Endodermal cell (in vitro differentiated cells): Measurements from ENCODE around the gene GANAB. TPM values are rescaled to one million over a fixed set of nuclear protein-coding genes. Genes with fewer than 3 reads are reported as not detected.

Experiments used
- DNase-seq: peaks from one replicate; pipeline ENCODE4 v3.0.0-alpha.2; 2017
- H3K27ac ChIP-seq: 2 replicates; pipeline ENCODE4 v1.5.1; 2013; ENCODE audit warnings: mild to moderate bottlenecking, low read depth, low read length, moderate library complexity
- H3K27me3 ChIP-seq: 2 replicates; pipeline ENCODE4 v1.6.1; 2013; ENCODE audit warnings: mild to moderate bottlenecking, low read length, moderate library complexity; ENCODE audit not compliant: insufficient read depth, control insufficient read depth, poor library complexity, severe bottlenecking
- H3K36me3 ChIP-seq: 2 replicates; pipeline ENCODE4 v1.7.0; 2013; ENCODE audit warnings: mild to moderate bottlenecking, low read length, moderate library complexity; ENCODE audit not compliant: control insufficient read depth, insufficient read depth
- H3K4me1 ChIP-seq: one replicate; pipeline ENCODE4 v1.7.0; 2013; ENCODE audit warnings: low read length; ENCODE audit not compliant: control insufficient read depth, insufficient read depth
- H3K4me3 ChIP-seq: 2 replicates; pipeline ENCODE4 v1.5.1; 2013; ENCODE audit warnings: mild to moderate bottlenecking, low read length, moderate library complexity
- H3K9ac ChIP-seq: 2 replicates; pipeline ENCODE4 v1.6.1; 2013; ENCODE audit warnings: mild to moderate bottlenecking, low read length, moderate library complexity; ENCODE audit not compliant: poor library complexity, severe bottlenecking; ENCODE audit errors: extremely low read depth
- H3K9me3 ChIP-seq: 2 replicates; pipeline ENCODE4 v1.6.1; 2013; ENCODE audit warnings: mild to moderate bottlenecking, low read length, moderate library complexity; ENCODE audit not compliant: control insufficient read depth
- H3K27ac Mint-ChIP-seq: 2 replicates; pipeline ENCODE4 v1.8.0; 2020; ENCODE audit warnings: mixed read lengths
- H3K27me3 Mint-ChIP-seq: 2 replicates; pipeline ENCODE4 v1.8.0; 2021; ENCODE audit warnings: mild to moderate bottlenecking, mixed read lengths; ENCODE audit not compliant: insufficient read depth
- H3K36me3 Mint-ChIP-seq: 2 replicates; pipeline ENCODE4 v1.8.0; 2020; ENCODE audit warnings: low read depth, mixed read lengths
- H3K4me1 Mint-ChIP-seq: 2 replicates; pipeline ENCODE4 v1.8.0; 2020; ENCODE audit warnings: mixed read lengths
- H3K4me3 Mint-ChIP-seq: 2 replicates; pipeline ENCODE4 v1.8.0; 2020; ENCODE audit warnings: mild to moderate bottlenecking, moderate library complexity, mixed read lengths
- H3K9me3 Mint-ChIP-seq: 2 replicates; pipeline ENCODE4 v1.8.0; 2020; ENCODE audit warnings: mild to moderate bottlenecking, mixed read lengths
- WGBS, 2 experiments: methylation state at CpG; one replicate each; pipeline versions ENCODE4 v1.1.5 to v1.1.7; 2013; ENCODE audit warnings: missing lambda C conversion rate in 2 of 2, mixed read lengths in 1 of 2; ENCODE audit not compliant: insufficient coverage in 1 of 2, insufficient read length in 1 of 2; 5-methylcytosine and 5-hydroxymethylcytosine counted together
- total RNA-seq, 2 donors: library from RNA; stranded (reverse); fragmentation: NEBNext Ultra II Directional in 1 of 2; extraction: Animal tissue kit (Norgen Biotek cat#: 25700) in 1 of 2; gene quantifications; 2 replicates in 1 of 2; 3 replicates in 1 of 2; pipeline ENCODE4 v1.2.1, GENCODE V29; 2021
- TF ChIP-seq, protein P1 (sequence below): fragments of 200-600 bp; sonication (generic); conservative IDR thresholded peaks from 2 replicates; pipeline ENCODE4 v1.5.0; 2021; ENCODE audit warnings: antibody characterized with exemption, mild to moderate bottlenecking

Gene GANAB
- total RNA-seq, 2 donors from 2014 or later = 377 to 402 TPM

DNA sequence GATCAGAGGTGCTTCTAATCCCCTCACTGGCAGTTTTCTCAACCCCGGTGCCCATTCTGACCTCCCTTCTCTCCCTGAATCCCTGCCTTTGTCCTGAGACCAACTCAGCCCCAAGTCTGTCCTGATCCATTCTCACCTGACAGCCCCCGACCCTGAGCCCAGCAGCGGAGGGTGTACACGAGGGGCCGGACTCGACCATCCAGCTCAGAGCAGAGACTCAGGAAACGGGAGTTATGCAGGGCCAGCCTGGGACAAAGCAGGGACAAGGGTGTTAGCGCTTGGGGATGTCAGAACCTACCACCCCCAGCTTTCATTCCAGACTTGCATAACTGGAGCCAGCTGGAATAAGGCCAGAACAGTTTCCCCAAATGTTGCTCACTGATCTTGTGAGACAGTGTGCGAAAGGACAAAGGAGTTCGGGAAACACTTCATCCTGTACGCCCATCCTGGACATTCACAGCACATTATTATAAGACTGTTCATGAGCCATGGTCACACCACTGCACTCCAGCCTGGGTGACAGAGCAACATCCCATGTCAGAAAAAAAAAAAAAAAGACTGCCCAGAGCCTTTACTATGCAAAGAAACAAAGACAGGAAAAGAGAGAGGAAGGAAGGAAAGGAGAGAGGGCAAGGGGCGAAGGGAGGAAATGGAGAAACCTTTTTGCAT lies 69.2 kb downstream of the GANAB start:
- H3K27me3 ChIP-seq = no peaks in the 10 kb centered on the region
- Mint-ChIP-seq H3K9me3 (no peaks in the 10 kb centered on the region), H3K27ac (no peak overlapping the region), H3K4me3 (no peak overlapping the region), H3K4me1 (peaks cover 17% of the 10 kb centered on the region), H3K36me3 (peaks cover 45% of the 10 kb centered on the region), H3K27me3 (no peaks in the 10 kb centered on the region)
- H3K36me3 ChIP-seq = peaks cover 43% of the 10 kb centered on the region
- TF ChIP-seq, protein P1, sequence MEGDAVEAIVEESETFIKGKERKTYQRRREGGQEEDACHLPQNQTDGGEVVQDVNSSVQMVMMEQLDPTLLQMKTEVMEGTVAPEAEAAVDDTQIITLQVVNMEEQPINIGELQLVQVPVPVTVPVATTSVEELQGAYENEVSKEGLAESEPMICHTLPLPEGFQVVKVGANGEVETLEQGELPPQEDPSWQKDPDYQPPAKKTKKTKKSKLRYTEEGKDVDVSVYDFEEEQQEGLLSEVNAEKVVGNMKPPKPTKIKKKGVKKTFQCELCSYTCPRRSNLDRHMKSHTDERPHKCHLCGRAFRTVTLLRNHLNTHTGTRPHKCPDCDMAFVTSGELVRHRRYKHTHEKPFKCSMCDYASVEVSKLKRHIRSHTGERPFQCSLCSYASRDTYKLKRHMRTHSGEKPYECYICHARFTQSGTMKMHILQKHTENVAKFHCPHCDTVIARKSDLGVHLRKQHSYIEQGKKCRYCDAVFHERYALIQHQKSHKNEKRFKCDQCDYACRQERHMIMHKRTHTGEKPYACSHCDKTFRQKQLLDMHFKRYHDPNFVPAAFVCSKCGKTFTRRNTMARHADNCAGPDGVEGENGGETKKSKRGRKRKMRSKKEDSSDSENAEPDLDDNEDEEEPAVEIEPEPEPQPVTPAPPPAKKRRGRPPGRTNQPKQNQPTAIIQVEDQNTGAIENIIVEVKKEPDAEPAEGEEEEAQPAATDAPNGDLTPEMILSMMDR = no peak
- H3K9ac ChIP-seq = no peak overlapping the region
- DNase-seq = no peak
- H3K4me3 ChIP-seq = no peak overlapping the region
- H3K9me3 ChIP-seq = no peaks in the 10 kb centered on the region
- H3K27ac ChIP-seq = no peak overlapping the region
- peaks cover 2% of the 10 kb centered on the region for H3K4me1 ChIP-seq
- 91 to 95% methylated on average over 8 to 12 of the region's 12 CpGs for WGBS, 2 experiments

DNA sequence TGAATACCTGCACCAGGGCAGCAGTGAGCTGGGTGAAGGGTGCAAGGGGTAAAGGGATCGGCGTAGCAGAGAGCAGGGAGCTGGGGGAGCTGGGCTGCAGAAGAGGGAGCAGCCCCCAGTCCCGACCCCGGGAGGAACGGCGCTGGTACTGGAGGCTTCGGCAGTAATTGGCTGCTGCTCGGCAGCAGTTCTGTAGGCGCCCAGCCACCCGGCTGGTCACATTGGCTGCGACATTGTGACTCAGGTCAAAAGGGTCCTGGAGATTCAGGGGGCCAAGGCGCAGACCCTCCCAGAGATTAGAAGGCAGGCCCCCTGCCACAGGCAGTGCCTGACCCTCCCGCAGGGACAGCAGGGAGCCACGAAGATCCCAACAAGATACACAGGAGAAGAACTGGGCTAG lies 70.6 kb downstream of the GANAB start:
- H3K36me3 ChIP-seq = peaks cover 45% of the 10 kb centered on the region
- peaks cover 51% of the 10 kb centered on the region for H3K36me3 Mint-ChIP-seq
- TF ChIP-seq, protein P1 = no peak

DNA sequence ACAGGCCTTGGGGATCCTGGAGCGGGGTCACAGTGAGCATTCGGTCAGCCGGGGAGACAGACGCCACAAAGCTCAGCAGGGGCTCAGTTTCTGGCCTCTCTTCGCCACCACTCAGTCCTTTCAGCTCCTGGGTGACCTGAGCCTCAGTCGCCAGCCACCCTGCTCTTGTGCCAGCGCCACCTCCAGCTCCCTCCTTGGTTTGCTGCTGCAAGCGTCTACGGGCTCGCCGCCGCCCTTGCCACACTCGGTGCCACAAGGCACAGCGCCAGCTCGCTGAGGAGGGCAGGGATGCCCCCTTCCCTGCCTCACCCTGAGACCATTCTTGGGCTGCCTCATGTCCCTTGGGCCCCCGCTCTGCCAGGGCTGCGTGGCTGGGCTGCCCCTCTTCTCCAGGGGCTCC lies 71.3 kb downstream of the GANAB start:
- Mint-ChIP-seq H3K27me3 (no peaks in the 10 kb centered on the region), H3K4me3 (peak overlapping the region; percentile 99), H3K36me3 (peaks cover 57% of the 10 kb centered on the region), H3K9me3 (no peaks in the 10 kb centered on the region), H3K4me1 (peaks cover 31% of the 10 kb centered on the region), H3K27ac (peak overlapping the region; percentile 77)
- H3K36me3 ChIP-seq = peaks cover 50% of the 10 kb centered on the region
- 86 to 88% methylated on average over 16 to 17 of the region's 17 CpGs for WGBS, 2 experiments
- TF ChIP-seq, protein P1 = no peak
- no peaks in the 10 kb centered on the region for H3K27me3 ChIP-seq
- H3K9me3 ChIP-seq = no peaks in the 10 kb centered on the region
- peak overlapping the region; percentile 77 for H3K9ac ChIP-seq
- peak overlapping the region; percentile 86 for H3K4me3 ChIP-seq
- DNase-seq = no peak
- peaks cover 8% of the 10 kb centered on the region for H3K4me1 ChIP-seq
- no peak overlapping the region for H3K27ac ChIP-seq

More for the DNA sequence above, 70.6 kb downstream of the GANAB start:
- no peaks in the 10 kb centered on the region for H3K9me3 ChIP-seq
- H3K27me3 ChIP-seq = no peaks in the 10 kb centered on the region
- H3K4me3 Mint-ChIP-seq = peak overlapping the region; percentile 99
- H3K27ac Mint-ChIP-seq = peak overlapping the region; percentile 26
- no peak overlapping the region for H3K4me3 ChIP-seq
- H3K4me1 ChIP-seq = peaks cover 8% of the 10 kb centered on the region
- H3K4me1 Mint-ChIP-seq = peaks cover 28% of the 10 kb centered on the region
- no peak overlapping the region for H3K9ac ChIP-seq
- no peaks in the 10 kb centered on the region for H3K27me3 Mint-ChIP-seq
- no peak overlapping the region for H3K27ac ChIP-seq
- no peak for DNase-seq
- no peaks in the 10 kb centered on the region for H3K9me3 Mint-ChIP-seq
- 94 to 98% methylated on average over 6 to 14 of the region's 14 CpGs for WGBS, 2 experiments

Other genes with a start within 250 kb of the GANAB start
- not detected for gene SCGB1A1, start 227.6 kb downstream of the GANAB start, total RNA-seq
- gene AHNAK, start 99.8 kb downstream of the GANAB start, total RNA-seq = 100 to 1,000 TPM; 109 to 165 TPM
- 1,000 to 10,000 TPM; 1,705 to 1,818 TPM for gene EEF1G, start 72.7 kb downstream of the GANAB start, total RNA-seq
- 10 to 100 TPM; 16.0 to 33.5 TPM for gene TUT1, start 55.1 kb downstream of the GANAB start, total RNA-seq
- 100 to 1,000 TPM; 131 to 155 TPM for gene MTA2, start 44.7 kb downstream of the GANAB start, total RNA-seq
- 10 to 100 TPM; 51.5 to 57.7 TPM for gene EML3, start 33.8 kb downstream of the GANAB start, total RNA-seq
- gene ROM1, start 33.4 kb downstream of the GANAB start, total RNA-seq = 1 to 10 TPM in 1 of 2 donors, under 1 TPM in 1; 0.71 to 1.3 TPM
- 10 to 100 TPM; 38.6 to 53.9 TPM for gene B3GAT3, start 24.6 kb downstream of the GANAB start, total RNA-seq
- gene INTS5, start 6.7 kb upstream of the GANAB start, total RNA-seq = 10 to 100 TPM; 19.0 to 21.6 TPM
- 100 to 1,000 TPM; 125 to 140 TPM for gene C11orf98, start 18.6 kb upstream of the GANAB start, total RNA-seq
- gene CSKMT, start 18.7 kb upstream of the GANAB start, total RNA-seq = 10 to 100 TPM; 29.9 to 39.4 TPM
- 10 to 100 TPM in 1 of 2 donors, 1 to 10 TPM in 1; 9.2 to 11.1 TPM for gene UQCC3, start 25.1 kb upstream of the GANAB start, total RNA-seq
- 10 to 100 TPM in 1 of 2 donors, 1 to 10 TPM in 1; 7.5 to 14.1 TPM for gene LBHD1, start 25.7 kb upstream of the GANAB start, total RNA-seq
- 10 to 100 TPM; 89.3 to 96.6 TPM for gene UBXN1, start 32.5 kb upstream of the GANAB start, total RNA-seq
- under 1 TPM; 0.55 to 0.99 TPM for gene LRRN4CL, start 42.9 kb upstream of the GANAB start, total RNA-seq
- 10 to 100 TPM; 68.6 to 77.2 TPM for gene BSCL2, start 60.8 kb upstream of the GANAB start, total RNA-seq
- gene GNG3, start 61.1 kb upstream of the GANAB start, total RNA-seq = 1 to 10 TPM in 1 of 2 donors, under 1 TPM in 1; 0.40 to 1.7 TPM
- gene HNRNPUL2, start 80.8 kb upstream of the GANAB start, total RNA-seq = 10 to 100 TPM; 48.1 to 49.8 TPM
- 10 to 100 TPM; 40.0 to 55.4 TPM for gene TTC9C, start 81.9 kb upstream of the GANAB start, total RNA-seq
- gene ZBTB3, start 107.5 kb upstream of the GANAB start, total RNA-seq = 10 to 100 TPM; 16.9 to 33.8 TPM
- gene POLR2G, start 115.0 kb upstream of the GANAB start, total RNA-seq = 100 to 1,000 TPM; 107 to 137 TPM
- gene TAF6L, start 124.8 kb upstream of the GANAB start, total RNA-seq = 10 to 100 TPM; 37.4 to 41.7 TPM
- gene TMEM179B, start 140.8 kb upstream of the GANAB start, total RNA-seq = 10 to 100 TPM; 31.0 TPM
- gene TMEM223, start 145.4 kb upstream of the GANAB start, total RNA-seq = 10 to 100 TPM; 18.4 to 21.0 TPM
- gene NXF1, start 158.8 kb upstream of the GANAB start, total RNA-seq = 10 to 100 TPM; 45.8 to 61.4 TPM
- 10 to 100 TPM; 36.9 to 37.3 TPM for gene STX5, start 185.4 kb upstream of the GANAB start, total RNA-seq
- not detected for gene TEX54, start 186.2 kb upstream of the GANAB start, total RNA-seq
- 10 to 100 TPM; 44.6 to 48.1 TPM for gene WDR74, start 193.0 kb upstream of the GANAB start, total RNA-seq
- 100 to 1,000 TPM; 438 to 488 TPM for gene SLC3A2, start 234.3 kb upstream of the GANAB start, total RNA-seq